Mucosa of rectum (tissue), 2 donors: ENCODE data around the gene HOXD9.

Source experiments
- H3K27ac ChIP-seq, 2 donors: one replicate each; pipeline ENCODE4 v1.7.0; 2013; ENCODE audit warnings: inconsistent platforms in 2 of 2, low read depth in 2 of 2, low read length in 2 of 2
- H3K27me3 ChIP-seq, 2 donors: one replicate each; pipeline ENCODE4 v1.7.0; 2013; ENCODE audit warnings: low read length in 2 of 2; ENCODE audit not compliant: control insufficient read depth in 2 of 2, insufficient read depth in 2 of 2
- H3K36me3 ChIP-seq, 2 donors: one replicate each; pipeline ENCODE4 v1.7.0; 2013; ENCODE audit warnings: low read length in 2 of 2; ENCODE audit not compliant: control insufficient read depth in 2 of 2, insufficient read depth in 2 of 2
- H3K4me1 ChIP-seq, 2 donors: one replicate each; pipeline ENCODE4 v1.7.0; 2013; ENCODE audit warnings: low read length in 2 of 2, mild to moderate bottlenecking in 1 of 2; ENCODE audit not compliant: control insufficient read depth in 2 of 2, insufficient read depth in 2 of 2
- H3K4me3 ChIP-seq, 2 donors: one replicate each; pipeline ENCODE4 v1.7.0; 2013; ENCODE audit warnings: low read length in 2 of 2
- H3K9ac ChIP-seq, 2 donors: one replicate each; pipeline ENCODE4 v1.7.0; 2013; ENCODE audit warnings: low read length in 2 of 2, low read depth in 1 of 2, mild to moderate bottlenecking in 1 of 2
- H3K9me3 ChIP-seq, 2 donors: one replicate each; pipeline ENCODE4 v1.7.0; 2013; ENCODE audit warnings: low read length in 2 of 2; ENCODE audit not compliant: control insufficient read depth in 2 of 2
- donor health status: healthy.
- donor health status: Normal muscosa, but diverticular disease.

Gene HOXD9

GRCh38 chr2:176098366-176099158, 24.0 kb upstream of the HOXD9 start:
- H3K4me3 ChIP-seq: no peak overlapping the region
- no peak overlapping the region for H3K27ac ChIP-seq
- H3K4me1 ChIP-seq: peaks cover 2 to 16% of the 10 kb centered on the region in 2 donors
- no peaks in the 10 kb centered on the region for H3K36me3 ChIP-seq
- H3K9me3 ChIP-seq: no peaks in the 10 kb centered on the region
- no peak overlapping the region for H3K9ac ChIP-seq
- peaks cover 81 to 86% of the 10 kb centered on the region in 2 donors for H3K27me3 ChIP-seq

- Histone ChIP-seq H3K4me3 (no peak overlapping the region), H3K27ac (no peak overlapping the region), H3K9me3 (no peaks in the 10 kb centered on the region), H3K4me1 (peaks cover 0 to 16% of the 10 kb centered on the region in 2 donors), H3K27me3 (peaks cover 81 to 85% of the 10 kb centered on the region in 2 donors), H3K36me3 (no peaks in the 10 kb centered on the region), H3K9ac (no peak overlapping the region)
Measured at GRCh38 chr2:176099159-176099727, 23.3 kb upstream of the HOXD9 start.

DNA sequence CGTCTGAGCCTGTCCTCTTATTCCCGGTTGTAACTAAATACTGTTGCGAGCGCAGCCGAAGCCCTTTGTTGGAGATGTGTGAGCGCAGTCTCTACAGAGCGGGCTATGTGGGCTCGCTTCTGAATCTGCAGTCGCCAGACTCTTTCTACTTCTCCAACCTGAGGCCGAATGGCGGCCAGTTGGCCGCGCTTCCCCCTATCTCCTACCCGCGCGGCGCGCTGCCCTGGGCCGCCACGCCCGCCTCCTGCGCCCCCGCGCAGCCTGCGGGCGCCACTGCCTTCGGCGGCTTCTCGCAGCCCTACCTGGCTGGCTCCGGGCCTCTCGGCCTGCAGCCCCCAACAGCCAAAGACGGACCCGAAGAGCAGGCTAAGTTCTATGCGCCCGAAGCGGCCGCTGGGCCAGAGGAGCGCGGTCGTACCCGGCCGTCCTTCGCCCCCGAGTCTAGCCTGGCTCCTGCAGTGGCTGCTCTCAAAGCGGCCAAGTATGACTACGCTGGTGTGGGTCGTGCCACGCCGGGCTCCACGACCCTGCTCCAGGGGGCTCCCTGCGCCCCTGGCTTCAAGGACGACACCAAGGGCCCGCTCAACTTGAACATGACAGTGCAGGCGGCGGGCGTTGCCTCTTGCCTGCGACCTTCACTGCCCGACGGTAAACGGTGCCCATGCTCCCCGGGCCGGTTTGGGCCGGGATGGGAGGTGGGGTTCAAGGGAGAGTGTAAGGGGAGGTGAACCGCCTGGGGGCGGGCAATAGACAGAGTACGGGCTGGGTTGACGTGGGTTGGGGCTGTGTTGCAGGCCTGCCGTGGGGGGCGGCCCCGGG, 22.6 kb upstream of the HOXD9 start, which contains the start of gene HOXD12:
Gene HOXD12, plus strand, starts transcription at position 68 of the 819 bp plus-strand sequence. Its CDS starts 7 bp downstream, at position 75.
- no peak within 1 kb of the TSS for H3K9ac ChIP-seq
- no peaks in the 10 kb centered on the region for H3K9me3 ChIP-seq
- peaks cover 81 to 84% of the 10 kb centered on the region in 2 donors for H3K27me3 ChIP-seq
- no peaks in the 10 kb centered on the region for H3K36me3 ChIP-seq
- H3K4me1 ChIP-seq: peaks cover 0 to 16% of the 10 kb centered on the region in 2 donors
- no peak within 1 kb of the TSS for H3K27ac ChIP-seq
- H3K4me3 ChIP-seq: no peak within 1 kb of the TSS

DNA sequence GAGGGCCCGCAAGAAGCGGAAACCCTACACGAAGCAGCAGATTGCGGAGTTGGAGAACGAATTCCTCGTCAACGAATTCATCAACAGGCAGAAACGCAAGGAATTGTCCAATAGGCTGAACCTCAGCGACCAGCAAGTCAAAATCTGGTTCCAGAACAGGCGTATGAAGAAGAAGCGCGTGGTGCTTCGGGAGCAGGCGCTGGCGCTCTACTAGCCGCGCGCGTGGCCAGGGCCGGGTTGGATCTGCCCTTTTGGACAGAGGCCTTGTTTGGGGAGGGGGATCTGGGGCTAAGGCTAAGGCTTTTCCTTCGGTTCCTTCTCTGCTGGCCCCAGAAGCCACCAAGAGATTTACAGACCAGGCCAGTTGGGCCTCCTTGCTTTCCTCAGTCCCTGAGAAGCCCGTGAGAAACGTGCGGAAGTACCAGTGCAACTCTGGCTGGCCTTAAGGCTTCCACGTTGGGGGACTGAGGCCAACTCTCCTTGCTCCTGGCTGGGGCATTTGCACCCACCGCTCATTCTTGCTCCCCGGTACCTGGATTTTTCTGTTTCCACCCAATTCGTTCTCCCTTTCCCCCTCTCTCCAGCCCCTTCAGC, 21.9 kb upstream of the HOXD9 start:
- Histone ChIP-seq H3K36me3 (no peaks in the 10 kb centered on the region), H3K27ac (no peak overlapping the region), H3K9ac (no peak overlapping the region), H3K27me3 (peaks cover 81 to 84% of the 10 kb centered on the region in 2 donors), H3K4me3 (no peak overlapping the region), H3K9me3 (no peaks in the 10 kb centered on the region), H3K4me1 (peaks cover 0 to 16% of the 10 kb centered on the region in 2 donors)

GRCh38 chr2:176101216-176101830, 21.2 kb upstream of the HOXD9 start:
- Histone ChIP-seq H3K4me3 (no peak overlapping the region), H3K27ac (no peak overlapping the region), H3K36me3 (no peaks in the 10 kb centered on the region), H3K9ac (no peak overlapping the region), H3K27me3 (peaks cover 83 to 85% of the 10 kb centered on the region in 2 donors), H3K4me1 (peaks cover 0 to 16% of the 10 kb centered on the region in 2 donors), H3K9me3 (no peaks in the 10 kb centered on the region)

DNA sequence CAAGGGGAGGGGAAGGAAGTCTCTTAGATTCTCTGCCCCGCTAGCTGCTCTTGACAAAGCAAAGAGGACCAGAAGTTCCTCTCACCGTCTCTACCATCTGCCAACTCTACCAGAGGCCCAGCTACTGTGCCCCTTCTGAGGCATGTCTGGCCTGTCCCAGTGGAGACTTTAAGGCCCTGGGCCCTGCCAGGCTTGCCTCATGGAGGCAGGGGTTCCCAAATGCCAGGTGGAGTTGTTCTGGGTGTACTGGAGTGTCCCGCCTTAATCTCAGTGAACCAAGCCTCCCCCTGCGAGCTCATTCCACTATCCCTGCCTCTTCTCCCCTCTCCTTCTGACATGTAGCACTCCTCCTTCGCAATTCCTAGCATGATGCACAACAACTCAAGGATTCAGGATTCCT, 20.7 kb upstream of the HOXD9 start:
- Histone ChIP-seq H3K9me3 (no peaks in the 10 kb centered on the region), H3K4me1 (peaks cover 0 to 12% of the 10 kb centered on the region in 2 donors), H3K27ac (no peak overlapping the region), H3K4me3 (no peak overlapping the region), H3K9ac (no peak overlapping the region), H3K36me3 (no peaks in the 10 kb centered on the region), H3K27me3 (peaks cover 80 to 81% of the 10 kb centered on the region in 2 donors)

- Histone ChIP-seq H3K4me1 (peaks cover 3 to 6% of the 10 kb centered on the region in 2 donors), H3K9me3 (no peaks in the 10 kb centered on the region), H3K4me3 (no peak overlapping the region), H3K36me3 (no peaks in the 10 kb centered on the region), H3K27ac (no peak overlapping the region), H3K27me3 (peaks cover 79 to 81% of the 10 kb centered on the region in 2 donors), H3K9ac (no peak overlapping the region)
Measured at GRCh38 chr2:176102309-176102866, 20.1 kb upstream of the HOXD9 start.

DNA sequence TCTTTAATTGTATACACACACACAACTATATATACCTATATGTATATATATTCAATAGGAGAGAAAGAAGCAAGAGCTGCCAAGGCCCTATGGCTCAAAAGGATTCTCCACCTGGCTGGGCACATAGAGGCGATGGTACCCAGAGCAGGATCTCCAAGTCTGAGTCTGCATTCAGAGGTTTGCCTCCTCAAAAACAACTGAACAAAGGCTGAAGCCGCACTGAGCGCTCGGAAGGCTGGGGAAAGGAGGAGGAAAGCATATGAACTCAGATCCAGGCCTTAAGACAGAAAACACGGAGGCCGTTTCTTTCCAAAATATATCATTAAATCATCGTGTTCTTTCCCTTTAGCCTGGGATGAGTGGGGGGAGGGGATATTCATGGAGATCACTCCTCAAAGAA, 19.3 kb upstream of the HOXD9 start:
- H3K36me3 ChIP-seq: no peaks in the 10 kb centered on the region
- H3K4me1 ChIP-seq: peaks cover 0 to 3% of the 10 kb centered on the region in 2 donors
- H3K27ac ChIP-seq: no peak overlapping the region
- peaks cover 71 to 75% of the 10 kb centered on the region in 2 donors for H3K27me3 ChIP-seq
- no peak overlapping the region for H3K4me3 ChIP-seq
- H3K9ac ChIP-seq: no peak overlapping the region
- no peaks in the 10 kb centered on the region for H3K9me3 ChIP-seq

- Histone ChIP-seq H3K36me3 (no peaks in the 10 kb centered on the region), H3K27me3 (peaks cover 68 to 73% of the 10 kb centered on the region in 2 donors), H3K27ac (peak overlapping the region in 1 of 2 donors; percentile 73), H3K4me3 (peak overlapping the region; percentile 41 to 45), H3K4me1 (peaks cover 0 to 3% of the 10 kb centered on the region in 2 donors), H3K9ac (peak overlapping the region in 1 of 2 donors; percentile 51), H3K9me3 (no peaks in the 10 kb centered on the region)
Measured at GRCh38 chr2:176103742-176104315, 18.7 kb upstream of the HOXD9 start.
